ENCODE results near the gene SULT2B1.

DNA sequence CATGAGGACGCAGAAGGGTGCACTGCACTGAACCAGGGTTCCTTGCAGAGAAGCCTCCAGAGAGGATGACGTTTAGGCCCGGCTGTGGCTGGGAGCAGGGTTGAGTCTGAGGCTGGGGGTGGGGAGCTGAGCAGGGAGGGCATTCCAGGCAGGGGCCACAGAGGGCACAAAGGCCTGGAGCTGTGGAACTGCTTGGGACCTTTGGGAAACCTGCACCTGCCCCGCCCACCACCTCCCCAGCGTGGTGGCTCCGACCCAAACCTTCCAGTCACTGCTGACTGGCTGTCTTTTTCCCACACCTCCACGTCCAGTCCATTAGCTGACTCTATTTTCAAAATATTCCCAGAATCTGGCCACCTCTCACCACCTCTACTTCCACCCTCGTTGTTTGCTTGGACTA lies 35.4 kb upstream of the SULT2B1 start:
- TF ChIP-seq FOXA1 (IDR thresholded peaks at IDR 0.05) (no peak), RXRA (IDR thresholded peaks at IDR 0.05) (no peak), TAF1 (conservative IDR thresholded peaks at IDR 0.05) (no peak), YY1 (IDR thresholded peaks at IDR 0.05) (no peak), JUND (IDR thresholded peaks at IDR 0.05) (no peak), HNF4A (conservative IDR thresholded peaks at IDR 0.05) (no peak), SP1 (IDR thresholded peaks at IDR 0.05) (no peak), EGR1 (IDR thresholded peaks at IDR 0.05; ENCODE audit: low read depth in 2 of 2) (no peak), RAD21 (IDR thresholded peaks at IDR 0.05) (no peak)
- TF ChIP-seq, protein P1, sequence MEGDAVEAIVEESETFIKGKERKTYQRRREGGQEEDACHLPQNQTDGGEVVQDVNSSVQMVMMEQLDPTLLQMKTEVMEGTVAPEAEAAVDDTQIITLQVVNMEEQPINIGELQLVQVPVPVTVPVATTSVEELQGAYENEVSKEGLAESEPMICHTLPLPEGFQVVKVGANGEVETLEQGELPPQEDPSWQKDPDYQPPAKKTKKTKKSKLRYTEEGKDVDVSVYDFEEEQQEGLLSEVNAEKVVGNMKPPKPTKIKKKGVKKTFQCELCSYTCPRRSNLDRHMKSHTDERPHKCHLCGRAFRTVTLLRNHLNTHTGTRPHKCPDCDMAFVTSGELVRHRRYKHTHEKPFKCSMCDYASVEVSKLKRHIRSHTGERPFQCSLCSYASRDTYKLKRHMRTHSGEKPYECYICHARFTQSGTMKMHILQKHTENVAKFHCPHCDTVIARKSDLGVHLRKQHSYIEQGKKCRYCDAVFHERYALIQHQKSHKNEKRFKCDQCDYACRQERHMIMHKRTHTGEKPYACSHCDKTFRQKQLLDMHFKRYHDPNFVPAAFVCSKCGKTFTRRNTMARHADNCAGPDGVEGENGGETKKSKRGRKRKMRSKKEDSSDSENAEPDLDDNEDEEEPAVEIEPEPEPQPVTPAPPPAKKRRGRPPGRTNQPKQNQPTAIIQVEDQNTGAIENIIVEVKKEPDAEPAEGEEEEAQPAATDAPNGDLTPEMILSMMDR (IDR thresholded peaks at IDR 0.05; ENCODE audit: low read depth, low read length, missing input control) = no peak
- TF ChIP-seq, protein P2, sequence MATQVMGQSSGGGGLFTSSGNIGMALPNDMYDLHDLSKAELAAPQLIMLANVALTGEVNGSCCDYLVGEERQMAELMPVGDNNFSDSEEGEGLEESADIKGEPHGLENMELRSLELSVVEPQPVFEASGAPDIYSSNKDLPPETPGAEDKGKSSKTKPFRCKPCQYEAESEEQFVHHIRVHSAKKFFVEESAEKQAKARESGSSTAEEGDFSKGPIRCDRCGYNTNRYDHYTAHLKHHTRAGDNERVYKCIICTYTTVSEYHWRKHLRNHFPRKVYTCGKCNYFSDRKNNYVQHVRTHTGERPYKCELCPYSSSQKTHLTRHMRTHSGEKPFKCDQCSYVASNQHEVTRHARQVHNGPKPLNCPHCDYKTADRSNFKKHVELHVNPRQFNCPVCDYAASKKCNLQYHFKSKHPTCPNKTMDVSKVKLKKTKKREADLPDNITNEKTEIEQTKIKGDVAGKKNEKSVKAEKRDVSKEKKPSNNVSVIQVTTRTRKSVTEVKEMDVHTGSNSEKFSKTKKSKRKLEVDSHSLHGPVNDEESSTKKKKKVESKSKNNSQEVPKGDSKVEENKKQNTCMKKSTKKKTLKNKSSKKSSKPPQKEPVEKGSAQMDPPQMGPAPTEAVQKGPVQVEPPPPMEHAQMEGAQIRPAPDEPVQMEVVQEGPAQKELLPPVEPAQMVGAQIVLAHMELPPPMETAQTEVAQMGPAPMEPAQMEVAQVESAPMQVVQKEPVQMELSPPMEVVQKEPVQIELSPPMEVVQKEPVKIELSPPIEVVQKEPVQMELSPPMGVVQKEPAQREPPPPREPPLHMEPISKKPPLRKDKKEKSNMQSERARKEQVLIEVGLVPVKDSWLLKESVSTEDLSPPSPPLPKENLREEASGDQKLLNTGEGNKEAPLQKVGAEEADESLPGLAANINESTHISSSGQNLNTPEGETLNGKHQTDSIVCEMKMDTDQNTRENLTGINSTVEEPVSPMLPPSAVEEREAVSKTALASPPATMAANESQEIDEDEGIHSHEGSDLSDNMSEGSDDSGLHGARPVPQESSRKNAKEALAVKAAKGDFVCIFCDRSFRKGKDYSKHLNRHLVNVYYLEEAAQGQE (IDR thresholded peaks at IDR 0.05) = no peak
- TF ChIP-seq, protein P3, sequence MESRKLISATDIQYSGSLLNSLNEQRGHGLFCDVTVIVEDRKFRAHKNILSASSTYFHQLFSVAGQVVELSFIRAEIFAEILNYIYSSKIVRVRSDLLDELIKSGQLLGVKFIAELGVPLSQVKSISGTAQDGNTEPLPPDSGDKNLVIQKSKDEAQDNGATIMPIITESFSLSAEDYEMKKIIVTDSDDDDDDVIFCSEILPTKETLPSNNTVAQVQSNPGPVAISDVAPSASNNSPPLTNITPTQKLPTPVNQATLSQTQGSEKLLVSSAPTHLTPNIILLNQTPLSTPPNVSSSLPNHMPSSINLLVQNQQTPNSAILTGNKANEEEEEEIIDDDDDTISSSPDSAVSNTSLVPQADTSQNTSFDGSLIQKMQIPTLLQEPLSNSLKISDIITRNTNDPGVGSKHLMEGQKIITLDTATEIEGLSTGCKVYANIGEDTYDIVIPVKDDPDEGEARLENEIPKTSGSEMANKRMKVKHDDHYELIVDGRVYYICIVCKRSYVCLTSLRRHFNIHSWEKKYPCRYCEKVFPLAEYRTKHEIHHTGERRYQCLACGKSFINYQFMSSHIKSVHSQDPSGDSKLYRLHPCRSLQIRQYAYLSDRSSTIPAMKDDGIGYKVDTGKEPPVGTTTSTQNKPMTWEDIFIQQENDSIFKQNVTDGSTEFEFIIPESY (IDR thresholded peaks at IDR 0.05) = no peak
- TF ChIP-seq, protein P4, sequence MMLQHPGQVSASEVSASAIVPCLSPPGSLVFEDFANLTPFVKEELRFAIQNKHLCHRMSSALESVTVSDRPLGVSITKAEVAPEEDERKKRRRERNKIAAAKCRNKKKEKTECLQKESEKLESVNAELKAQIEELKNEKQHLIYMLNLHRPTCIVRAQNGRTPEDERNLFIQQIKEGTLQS (IDR thresholded peaks at IDR 0.05) = no peak
- TF ChIP-seq, protein P5, sequence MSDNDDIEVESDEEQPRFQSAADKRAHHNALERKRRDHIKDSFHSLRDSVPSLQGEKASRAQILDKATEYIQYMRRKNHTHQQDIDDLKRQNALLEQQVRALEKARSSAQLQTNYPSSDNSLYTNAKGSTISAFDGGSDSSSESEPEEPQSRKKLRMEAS (IDR thresholded peaks at IDR 0.05) = no peak

Data from liver (tissue), 3 donors.